ENCODE results near the gene ARVCF. TPM values are rescaled to one million over a fixed set of nuclear protein-coding genes. Genes with fewer than 3 reads are reported as not detected.

The ARVCF gene
- total and polyA plus RNA-seq, 12 donors = 22.2 to 58.9 (median 32.1) TPM

GRCh38 chr22:20064140-20064480 is 47.5 kb upstream of the ARVCF start:
- peaks cover 0 to 8% (median 4%) of the 10 kb centered on the region in 9 donors for H3K4me1 ChIP-seq
- 88 to 91% methylated on average over 3 of the region's 3 CpGs for WGBS, 2 donors
- intact Hi-C loops (cut with DNase I) = no loop called here
- TF ChIP-seq CTCF (IDR thresholded peaks at IDR 0.05) = no peak
- H3K4me3 ChIP-seq = no peak overlapping the region
- peaks cover 0 to 74% (median 21%) of the 10 kb centered on the region in 9 donors for H3K36me3 ChIP-seq
- H3K27ac ChIP-seq = no peak overlapping the region
- H3K27me3 ChIP-seq = no peaks in the 10 kb centered on the region
- ATAC-seq (no peak), DNase-seq (no peak)
- H3K9me3 ChIP-seq = no peaks in the 10 kb centered on the region

GRCh38 chr22:20063271-20064139 is 46.9 kb upstream of the ARVCF start:
- H3K27ac ChIP-seq = no peak overlapping the region
- WGBS, 2 donors = 91 to 93% methylated on average over 26 to 27 of the region's 27 CpGs
- ATAC-seq (peak in 1 of 8 donors; percentile 10), DNase-seq (no peak)
- no peak overlapping the region for H3K4me3 ChIP-seq
- intact Hi-C loops (cut with DNase I) = no loop called here
- TF ChIP-seq CTCF (IDR thresholded peaks at IDR 0.05) = no peak
- no peaks in the 10 kb centered on the region for H3K9me3 ChIP-seq
- H3K36me3 ChIP-seq = peaks cover 0 to 80% (median 21%) of the 10 kb centered on the region in 9 donors
- H3K27me3 ChIP-seq = no peaks in the 10 kb centered on the region
- H3K4me1 ChIP-seq = peaks cover 0 to 8% (median 4%) of the 10 kb centered on the region in 9 donors

GRCh38 chr22:20062766-20063083 is 46.1 kb upstream of the ARVCF start:
- no peak for ATAC-seq
- intact Hi-C loops (cut with DNase I) = no loop called here
- Histone ChIP-seq H3K4me3 (no peak overlapping the region), H3K27ac (no peak overlapping the region), H3K36me3 (peaks cover 0 to 88% (median 28%) of the 10 kb centered on the region in 9 donors), H3K4me1 (peaks cover 0 to 8% (median 4%) of the 10 kb centered on the region in 9 donors), H3K27me3 (no peaks in the 10 kb centered on the region), H3K9me3 (no peaks in the 10 kb centered on the region)
- no peak for DNase-seq
- 89 to 92% methylated on average over 11 of the region's 11 CpGs for WGBS, 2 donors
- no peak for TF ChIP-seq CTCF (IDR thresholded peaks at IDR 0.05)

- H3K4me3 ChIP-seq = no peak overlapping the region
- peaks cover 0 to 92% (median 32%) of the 10 kb centered on the region in 9 donors for H3K36me3 ChIP-seq
- peaks cover 0 to 8% (median 4%) of the 10 kb centered on the region in 9 donors for H3K4me1 ChIP-seq
- no peaks in the 10 kb centered on the region for H3K27me3 ChIP-seq
- H3K27ac ChIP-seq = peak overlapping the region in 4 of 10 donors; percentile 2 to 54 (median 10)
- H3K9me3 ChIP-seq = no peaks in the 10 kb centered on the region
- no peak for DNase-seq
- no peak for TF ChIP-seq CTCF (IDR thresholded peaks at IDR 0.05)
- intact Hi-C loops (cut with DNase I) = no loop called here
- ATAC-seq = peak in 2 of 8 donors; percentile 18 to 32
- WGBS, 2 donors = 92 to 93% methylated on average over 18 of the region's 18 CpGs
Observed at GRCh38 chr22:20062043-20062765, 45.6 kb upstream of the ARVCF start.

All from heart right ventricle (tissue), 16 donors.